HG03097 (cell line): ENCODE data around the gene PHKG2.

Experiments
- ATAC-seq: cut with Tn5 transposase; IDR thresholded peaks from one replicate; pipeline ENCODE4 v1.9.1; 2021; ENCODE audit not compliant: unreplicated experiment, low FRiP score

Gene PHKG2

DNA sequence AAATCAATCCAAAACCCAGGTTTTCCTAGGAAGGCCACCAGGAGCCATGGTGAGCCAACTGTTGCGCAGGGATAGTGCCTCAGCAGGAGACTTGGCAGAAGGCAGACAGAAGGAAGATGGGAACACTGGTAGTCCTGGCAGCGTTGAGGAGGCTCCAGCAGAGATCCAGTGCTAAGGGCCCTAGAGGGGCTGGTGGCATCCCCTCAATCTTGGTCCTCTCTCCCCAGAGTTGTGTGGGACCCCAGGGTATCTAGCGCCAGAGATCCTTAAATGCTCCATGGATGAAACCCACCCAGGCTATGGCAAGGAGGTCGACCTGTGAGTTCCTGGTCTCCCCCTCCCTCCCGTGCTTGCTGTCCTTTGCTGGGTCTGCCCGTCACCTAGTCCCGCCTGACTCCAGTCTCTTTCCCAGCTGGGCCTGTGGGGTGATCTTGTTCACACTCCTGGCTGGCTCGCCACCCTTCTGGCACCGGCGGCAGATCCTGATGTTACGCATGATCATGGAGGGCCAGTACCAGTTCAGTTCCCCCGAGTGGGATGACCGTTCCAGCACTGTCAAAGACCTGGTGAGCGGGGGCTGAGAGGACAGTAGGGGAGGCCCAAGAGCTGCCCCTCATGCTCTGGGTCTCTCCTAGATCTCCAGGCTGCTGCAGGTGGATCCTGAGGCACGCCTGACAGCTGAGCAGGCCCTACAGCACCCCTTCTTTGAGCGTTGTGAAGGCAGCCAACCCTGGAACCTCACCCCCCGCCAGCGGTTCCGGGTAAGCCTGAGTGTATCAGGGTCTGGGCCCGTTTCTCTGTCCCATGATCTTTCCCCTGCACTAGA lies 7.9 kb downstream of the PHKG2 start:
- ATAC-seq, result no peak

GRCh38 chr16:30756781-30757100 lies 8.5 kb downstream of the PHKG2 start:
- no peak for ATAC-seq

GRCh38 chr16:30757316-30757715 lies 9.1 kb downstream of the PHKG2 start:
- ATAC-seq, result no peak

DNA sequence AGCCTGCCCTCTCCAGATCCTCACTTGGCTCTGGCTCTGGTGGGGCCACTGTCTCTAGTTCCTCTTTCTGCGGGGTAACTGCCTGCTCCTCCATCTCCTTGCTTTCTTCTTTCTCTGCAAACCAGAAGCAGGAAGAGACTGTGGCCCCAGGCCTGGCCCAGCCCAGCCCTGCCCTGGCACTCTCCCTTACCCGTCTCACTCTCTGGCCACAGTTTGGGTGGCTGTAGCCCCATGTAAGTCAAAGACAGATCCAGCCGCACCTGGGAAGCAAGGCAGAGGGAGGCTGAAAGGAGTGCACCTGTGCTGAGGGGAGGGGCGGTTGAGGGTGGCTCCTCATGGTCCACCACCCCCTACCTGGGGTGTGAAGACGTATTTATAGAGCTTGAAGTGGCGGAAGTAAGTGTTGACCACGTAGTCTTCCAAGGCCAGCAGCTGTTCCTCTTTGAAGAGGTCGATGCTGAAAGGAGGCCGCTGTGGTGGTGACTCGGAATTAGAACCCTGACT lies 10.8 kb downstream of the PHKG2 start:
- no peak for ATAC-seq

GRCh38 chr16:30760001-30760559 lies 11.9 kb downstream of the PHKG2 start:
- no peak for ATAC-seq

- no peak for ATAC-seq
Measured at GRCh38 chr16:30760577-30761426, 12.6 kb downstream of the PHKG2 start.

- peak; percentile 21 for ATAC-seq
Measured at GRCh38 chr16:30761427-30761927, 13.3 kb downstream of the PHKG2 start.

DNA sequence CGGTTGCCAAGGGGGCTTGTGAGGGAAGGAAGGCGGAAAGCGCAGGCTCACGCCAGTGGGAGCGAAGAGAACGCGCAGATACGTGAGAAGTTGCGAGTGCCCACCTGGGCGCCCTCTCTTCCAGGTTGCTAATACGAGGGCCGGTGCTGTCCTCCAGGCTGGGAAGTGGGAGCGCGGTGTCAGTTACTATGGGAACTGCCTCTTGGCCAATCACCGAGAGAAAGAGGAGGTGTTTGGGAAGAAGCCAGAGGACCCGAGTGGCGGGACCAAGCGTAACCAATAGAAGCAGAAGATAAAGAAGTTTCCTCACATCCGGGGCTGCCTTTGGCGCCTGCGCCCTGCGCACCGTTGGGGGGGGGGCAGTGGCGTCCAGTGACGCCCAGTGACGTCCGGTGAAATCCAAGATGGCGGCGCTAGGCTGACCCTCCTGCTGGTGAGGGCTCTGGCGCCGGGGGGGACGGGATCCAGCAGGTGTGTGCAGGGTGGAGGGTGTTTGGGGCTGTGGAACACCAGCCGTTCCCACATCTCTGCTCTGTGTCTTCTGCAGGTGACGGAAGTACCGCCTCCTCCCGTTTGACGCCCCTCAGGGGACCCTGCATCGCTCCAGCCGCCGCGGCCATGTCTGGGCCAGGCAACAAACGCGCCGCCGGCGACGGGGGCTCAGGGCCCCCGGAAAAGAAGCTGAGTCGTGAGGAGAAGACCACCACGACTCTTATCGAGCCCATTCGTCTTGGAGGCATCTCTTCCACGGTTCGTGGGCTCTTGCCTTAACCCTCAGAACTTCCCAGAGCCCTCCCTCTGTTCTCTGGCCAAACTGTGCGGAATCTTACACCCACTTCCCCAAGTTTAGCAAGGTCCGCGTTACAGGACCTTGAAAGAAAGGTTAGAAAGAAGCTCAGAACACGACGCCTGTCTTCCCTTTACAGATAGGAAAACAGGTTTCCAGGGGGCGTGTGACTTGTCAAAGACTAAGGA lies 14.0 kb downstream of the PHKG2 start, which contains the start of the genes CFAP119 and RNF40:
CFAP119 (minus strand) TSS at position 135 of the 975 bp plus-strand sequence. CDS start 314 bp downstream, outside the sequence.
RNF40 (plus strand) TSS at position 395 of the 975 bp plus-strand sequence; CDS start at position 619, 224 bp downstream.
- ATAC-seq, result peak; percentile 73

DNA sequence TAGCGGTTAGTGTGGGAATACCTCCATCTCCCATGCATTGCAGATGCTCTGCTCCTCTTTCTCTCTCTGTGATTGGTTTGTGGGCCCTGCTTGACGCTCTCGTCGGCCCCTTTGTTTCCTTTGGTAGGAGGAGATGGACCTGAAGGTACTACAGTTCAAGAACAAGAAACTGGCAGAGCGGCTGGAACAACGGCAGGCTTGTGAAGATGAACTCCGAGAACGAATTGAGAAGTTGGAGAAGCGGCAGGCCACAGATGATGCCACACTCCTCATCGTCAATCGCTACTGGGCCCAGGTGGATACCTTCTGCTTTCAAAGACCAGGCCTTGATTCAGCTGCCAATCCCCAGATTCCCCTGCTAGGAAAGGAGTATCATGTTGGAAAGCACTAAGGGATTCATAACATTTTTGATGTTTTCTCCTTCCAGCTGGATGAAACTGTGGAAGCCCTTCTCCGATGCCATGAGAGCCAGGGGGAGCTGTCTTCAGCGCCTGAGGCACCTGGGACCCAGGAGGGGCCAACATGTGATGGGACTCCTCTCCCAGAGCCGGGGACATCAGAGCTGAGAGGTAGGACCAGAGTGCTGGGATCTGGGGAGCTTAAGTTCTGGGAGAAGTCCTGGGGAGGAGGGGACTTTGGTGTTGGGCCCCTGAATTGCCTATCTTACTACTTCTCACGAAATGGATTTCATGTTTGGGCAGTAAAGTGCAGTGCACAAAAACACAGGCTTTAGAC lies 14.9 kb downstream of the PHKG2 start:
- ATAC-seq, result no peak

GRCh38 chr16:30764086-30764485 lies 15.9 kb downstream of the PHKG2 start:
- no peak for ATAC-seq

- ATAC-seq, result no peak
Measured at GRCh38 chr16:30764816-30765465, 16.7 kb downstream of the PHKG2 start.

DNA sequence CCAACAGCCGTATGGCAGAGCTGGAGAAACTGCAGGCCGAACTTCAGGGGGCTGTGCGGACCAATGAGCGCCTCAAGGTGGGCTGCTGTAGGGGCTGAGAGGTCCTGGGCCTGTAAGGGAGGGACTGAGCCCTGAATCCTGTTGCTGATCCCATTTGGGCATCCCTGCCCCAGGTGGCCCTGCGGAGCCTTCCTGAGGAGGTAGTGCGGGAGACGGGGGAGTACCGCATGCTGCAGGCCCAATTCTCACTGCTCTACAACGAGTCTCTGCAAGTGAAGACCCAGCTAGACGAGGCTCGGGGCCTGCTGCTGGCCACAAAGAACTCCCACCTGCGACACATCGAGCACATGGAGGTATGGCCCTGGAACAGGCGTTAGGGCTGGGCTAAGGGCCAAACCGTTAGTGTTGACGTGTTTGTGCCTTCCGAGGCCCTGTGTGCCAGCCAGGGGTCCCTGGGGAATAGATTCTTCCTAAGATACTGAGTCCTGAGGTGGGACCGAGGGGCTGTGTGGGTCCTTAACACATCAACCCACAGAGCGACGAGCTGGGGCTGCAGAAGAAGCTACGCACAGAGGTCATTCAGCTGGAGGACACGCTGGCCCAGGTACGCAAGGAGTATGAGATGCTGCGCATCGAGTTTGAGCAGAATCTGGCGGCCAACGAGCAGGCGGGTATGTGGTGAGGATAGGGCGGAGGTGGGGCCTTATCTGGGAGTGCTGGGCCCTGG lies 18.1 kb downstream of the PHKG2 start:
- no peak for ATAC-seq

- no peak for ATAC-seq
Measured at GRCh38 chr16:30766933-30767284, 18.7 kb downstream of the PHKG2 start.

DNA sequence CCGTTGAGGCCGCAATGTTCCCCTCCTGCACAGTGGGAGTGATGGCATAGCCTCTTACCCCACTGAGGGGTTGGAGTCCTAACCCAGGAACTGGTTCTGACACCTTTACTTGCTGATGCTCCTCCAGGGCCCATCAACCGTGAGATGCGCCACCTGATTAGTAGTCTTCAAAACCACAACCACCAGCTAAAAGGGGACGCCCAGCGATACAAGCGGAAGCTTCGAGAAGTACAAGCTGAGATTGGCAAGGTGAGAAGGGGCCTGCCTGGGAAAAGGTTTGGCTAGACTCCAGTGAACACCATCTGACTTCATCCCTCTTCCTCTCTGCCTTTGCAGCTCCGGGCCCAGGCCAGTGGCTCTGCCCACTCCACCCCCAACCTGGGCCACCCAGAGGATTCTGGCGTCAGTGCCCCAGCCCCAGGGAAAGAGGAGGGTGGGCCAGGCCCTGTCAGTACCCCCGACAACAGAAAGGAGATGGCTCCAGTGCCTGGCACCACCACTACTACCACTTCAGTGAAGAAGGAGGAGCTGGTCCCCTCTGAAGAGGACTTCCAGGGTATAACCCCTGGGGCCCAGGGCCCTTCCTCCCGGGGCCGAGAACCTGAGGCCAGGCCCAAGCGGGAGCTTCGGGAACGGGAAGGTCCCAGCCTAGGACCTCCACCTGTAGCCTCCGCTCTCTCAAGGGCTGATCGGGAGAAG lies 19.7 kb downstream of the PHKG2 start:
- ATAC-seq, result no peak

DNA sequence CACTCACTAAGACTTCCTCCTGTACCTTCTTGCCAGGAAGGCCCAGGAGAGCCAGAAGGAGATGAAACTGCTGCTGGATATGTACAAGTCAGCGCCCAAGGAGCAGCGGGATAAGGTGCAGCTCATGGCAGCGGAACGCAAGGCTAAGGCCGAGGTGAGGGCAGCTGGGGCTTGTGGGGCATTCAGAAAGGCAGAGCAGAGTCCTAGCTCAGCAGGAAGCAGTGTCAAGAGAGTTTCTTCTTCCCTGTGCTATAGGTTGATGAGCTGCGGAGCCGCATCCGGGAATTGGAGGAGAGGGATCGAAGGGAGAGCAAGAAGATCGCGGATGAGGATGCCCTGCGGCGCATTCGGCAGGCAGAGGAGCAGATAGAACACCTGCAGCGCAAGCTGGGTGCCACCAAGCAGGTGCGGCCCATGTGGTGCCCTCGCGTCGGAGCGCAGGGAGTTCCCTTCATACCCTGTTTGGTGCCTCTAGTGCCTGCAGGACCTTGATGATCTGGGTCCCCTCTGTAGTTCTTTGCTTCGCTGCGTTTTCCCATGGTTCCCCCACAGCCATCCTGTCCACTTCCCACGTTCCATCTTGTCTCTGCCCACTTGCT lies 20.5 kb downstream of the PHKG2 start:
- ATAC-seq, result no peak

- no peak for ATAC-seq
Measured at GRCh38 chr16:30769379-30770089, 21.3 kb downstream of the PHKG2 start.
